HG02852 (cell line): ENCODE results near the gene CD300LF.
A peak's percentile ranks its signal among the peaks of the same experiment; 100 is the strongest.

ENCODE experiments used
- ATAC-seq: cut with Tn5 transposase; IDR thresholded peaks from one replicate; pipeline ENCODE4 v1.9.1; 2021; ENCODE audit warnings: mild to moderate bottlenecking, moderate library complexity; ENCODE audit not compliant: unreplicated experiment

CD300LF gene

GRCh38 chr17:74712756-74713155 is at the start of gene CD300LF:
Gene CD300LF, minus strand, starts transcription at chr17:74712923. Its CDS starts 57 bp downstream, at chr17:74712866.
- no peak for ATAC-seq

GRCh38 chr17:74761931-74762330 is 49.2 kb upstream of the CD300LF start:
- ATAC-seq = no peak

GRCh38 chr17:74761419-74761818 is 48.7 kb upstream of the CD300LF start:
- ATAC-seq = no peak

- no peak for ATAC-seq
Measured at GRCh38 chr17:74760404-74761105, 47.8 kb upstream of the CD300LF start.

- no peak for ATAC-seq
Measured at GRCh38 chr17:74759941-74760340, 47.2 kb upstream of the CD300LF start.

GRCh38 chr17:74759243-74759801 is 46.6 kb upstream of the CD300LF start:
- ATAC-seq = no peak

GRCh38 chr17:74758848-74759168 is 46.1 kb upstream of the CD300LF start:
- ATAC-seq = no peak

GRCh38 chr17:74757931-74758847 is 45.5 kb upstream of the CD300LF start:
- ATAC-seq = no peak

- ATAC-seq = no peak
Measured at GRCh38 chr17:74757502-74757901, 44.8 kb upstream of the CD300LF start.

GRCh38 chr17:74756891-74757290 is 44.2 kb upstream of the CD300LF start:
- no peak for ATAC-seq

- ATAC-seq = no peak
Measured at GRCh38 chr17:74755533-74755932, 42.8 kb upstream of the CD300LF start.

- no peak for ATAC-seq
Measured at GRCh38 chr17:74754832-74755231, 42.1 kb upstream of the CD300LF start.

- ATAC-seq = no peak
Measured at GRCh38 chr17:74752822-74753401, 40.2 kb upstream of the CD300LF start.

GRCh38 chr17:74752415-74752814 is 39.7 kb upstream of the CD300LF start:
- ATAC-seq = no peak

GRCh38 chr17:74750327-74751069 is 37.8 kb upstream of the CD300LF start:
- no peak for ATAC-seq

GRCh38 chr17:74750039-74750326 is 37.3 kb upstream of the CD300LF start:
- no peak for ATAC-seq

- peak; percentile 3 for ATAC-seq
Measured at GRCh38 chr17:74749279-74750038, 36.7 kb upstream of the CD300LF start.

- ATAC-seq = peak; percentile 86
Measured at GRCh38 chr17:74748529-74749278, 36.0 kb upstream of the CD300LF start, which contains the start of gene NHERF1. Gene NHERF1, plus strand, starts transcription at chr17:74748628. Its CDS starts 219 bp downstream, at chr17:74748847.

GRCh38 chr17:74748279-74748528 is 35.5 kb upstream of the CD300LF start:
- ATAC-seq = no peak

GRCh38 chr17:74746922-74747321 is 34.2 kb upstream of the CD300LF start:
- no peak for ATAC-seq
